GM11168 (cell line): ENCODE results near the gene COL9A3.

Experiments used
- in situ Hi-C: fragments of 300-500 bp; cut with MboI; formaldehyde crosslinking; loops from one replicate; pipeline ENCODE4 v1.12.0; 2022; ENCODE audit warnings: low sequenced_read_pairs; ENCODE audit not compliant: unreplicated experiment

Gene COL9A3

GRCh38 chr20:62808211-62808865 lies 8.5 kb upstream of the COL9A3 start:
- in situ Hi-C loops = no loop called here

DNA sequence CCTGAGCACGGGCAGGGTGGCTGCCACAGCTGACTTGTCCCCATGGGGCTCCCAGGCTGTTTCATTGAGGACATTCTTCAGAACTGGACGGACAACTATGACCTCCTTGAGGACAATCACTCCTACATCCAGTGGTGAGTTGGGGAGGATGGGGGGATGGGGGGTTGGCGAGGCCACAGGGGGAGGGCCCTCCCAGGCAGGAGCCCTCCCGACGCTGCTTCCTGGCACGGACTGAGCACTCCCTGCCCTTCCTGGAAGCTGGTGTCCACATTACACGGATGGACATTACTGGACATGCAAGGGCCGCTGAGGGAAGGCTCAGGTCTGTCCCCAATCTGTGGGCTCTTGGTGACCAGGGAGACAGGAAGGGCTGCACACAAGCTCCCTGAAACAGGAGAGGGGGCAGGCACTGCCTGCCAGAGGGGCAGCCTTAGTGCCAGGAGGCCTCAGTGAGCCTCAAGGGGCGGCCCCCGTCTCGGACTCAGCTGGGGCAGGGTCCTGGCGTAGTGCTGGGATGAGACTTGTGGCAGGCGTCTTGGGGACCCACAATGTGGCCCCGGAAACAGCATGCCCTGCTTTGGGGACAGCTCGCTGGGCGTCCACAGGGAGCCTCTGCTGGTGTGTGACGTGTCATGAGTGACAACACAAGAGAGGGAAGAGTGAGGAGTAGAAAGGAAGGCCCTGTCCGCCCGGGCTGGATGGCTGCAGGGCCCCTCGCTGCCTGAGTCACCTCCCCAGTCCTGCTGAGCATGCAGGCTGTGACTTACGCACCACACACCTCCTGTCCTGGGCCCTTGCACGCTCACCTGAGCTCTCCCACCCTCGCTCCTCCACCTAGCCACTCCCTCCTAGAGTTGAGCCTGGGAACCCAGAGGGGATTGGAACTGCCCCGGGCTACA lies 7.1 kb upstream of the COL9A3 start:
- in situ Hi-C loops = no loop called here

DNA sequence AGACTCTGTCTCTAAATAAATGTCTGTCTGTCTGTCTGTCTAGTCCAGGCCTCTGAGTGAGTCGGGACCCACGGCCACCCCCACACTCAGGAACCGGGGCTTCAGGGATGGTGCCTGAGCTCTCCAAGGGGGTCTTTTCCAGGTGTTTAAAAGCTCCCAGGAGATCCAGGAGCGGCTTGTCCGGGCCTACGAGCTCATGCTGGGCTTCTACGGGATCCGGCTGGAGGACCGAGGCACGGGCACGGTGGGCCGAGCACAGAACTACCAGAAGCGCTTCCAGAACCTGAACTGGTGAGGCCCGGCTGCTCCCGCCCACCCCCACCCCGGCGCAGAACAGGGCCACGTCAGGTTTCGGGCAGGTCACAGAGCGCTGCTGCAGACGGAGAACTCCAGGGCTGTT lies 5.5 kb upstream of the COL9A3 start:
- in situ Hi-C loops = no loop called here

GRCh38 chr20:62811720-62812119 lies 5.1 kb upstream of the COL9A3 start:
- in situ Hi-C loops = no loop called here

GRCh38 chr20:62812181-62812906 lies 4.5 kb upstream of the COL9A3 start:
- in situ Hi-C loops = no loop called here

DNA sequence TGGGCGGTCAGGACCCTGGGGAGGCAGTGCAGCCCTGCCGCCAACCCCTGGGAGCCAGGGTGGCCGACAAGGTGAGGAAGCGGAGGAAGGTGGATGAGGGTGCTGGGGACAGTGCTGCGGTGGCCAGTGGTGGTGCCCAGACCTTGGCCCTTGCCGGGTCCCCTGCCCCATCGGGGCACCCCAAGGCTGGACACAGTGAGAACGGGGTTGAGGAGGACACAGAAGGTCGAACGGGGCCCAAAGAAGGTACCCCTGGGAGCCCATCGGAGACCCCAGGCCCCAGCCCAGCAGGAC lies 4.0 kb upstream of the COL9A3 start:
- in situ Hi-C loops = no loop called here

- in situ Hi-C loops = no loop called here
Observed at GRCh38 chr20:62813588-62813987, 3.3 kb upstream of the COL9A3 start.

- in situ Hi-C loops = no loop called here
Observed at GRCh38 chr20:62814060-62814708, 2.7 kb upstream of the COL9A3 start.

DNA sequence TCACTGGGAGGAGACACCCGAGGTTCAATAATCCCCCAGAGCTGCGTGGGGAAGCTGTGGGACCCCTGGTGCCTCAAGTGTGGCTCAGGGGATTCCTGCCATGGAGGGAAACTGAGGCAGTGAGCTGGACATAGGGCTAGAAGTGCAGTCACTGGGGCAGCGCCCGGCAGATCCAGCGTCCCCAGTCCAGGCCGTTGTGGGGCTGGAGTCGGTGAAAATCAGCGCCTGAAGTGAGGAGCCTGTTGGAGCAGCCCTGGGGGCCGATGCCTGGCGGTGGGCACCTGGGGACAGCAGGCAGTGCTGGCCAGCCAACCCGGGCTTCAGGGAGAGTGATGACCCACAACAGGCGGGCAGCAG lies 2.2 kb upstream of the COL9A3 start:
- in situ Hi-C loops = no loop called here

- in situ Hi-C loops = no loop called here
Observed at GRCh38 chr20:62815066-62815991, 1.5 kb upstream of the COL9A3 start.

DNA sequence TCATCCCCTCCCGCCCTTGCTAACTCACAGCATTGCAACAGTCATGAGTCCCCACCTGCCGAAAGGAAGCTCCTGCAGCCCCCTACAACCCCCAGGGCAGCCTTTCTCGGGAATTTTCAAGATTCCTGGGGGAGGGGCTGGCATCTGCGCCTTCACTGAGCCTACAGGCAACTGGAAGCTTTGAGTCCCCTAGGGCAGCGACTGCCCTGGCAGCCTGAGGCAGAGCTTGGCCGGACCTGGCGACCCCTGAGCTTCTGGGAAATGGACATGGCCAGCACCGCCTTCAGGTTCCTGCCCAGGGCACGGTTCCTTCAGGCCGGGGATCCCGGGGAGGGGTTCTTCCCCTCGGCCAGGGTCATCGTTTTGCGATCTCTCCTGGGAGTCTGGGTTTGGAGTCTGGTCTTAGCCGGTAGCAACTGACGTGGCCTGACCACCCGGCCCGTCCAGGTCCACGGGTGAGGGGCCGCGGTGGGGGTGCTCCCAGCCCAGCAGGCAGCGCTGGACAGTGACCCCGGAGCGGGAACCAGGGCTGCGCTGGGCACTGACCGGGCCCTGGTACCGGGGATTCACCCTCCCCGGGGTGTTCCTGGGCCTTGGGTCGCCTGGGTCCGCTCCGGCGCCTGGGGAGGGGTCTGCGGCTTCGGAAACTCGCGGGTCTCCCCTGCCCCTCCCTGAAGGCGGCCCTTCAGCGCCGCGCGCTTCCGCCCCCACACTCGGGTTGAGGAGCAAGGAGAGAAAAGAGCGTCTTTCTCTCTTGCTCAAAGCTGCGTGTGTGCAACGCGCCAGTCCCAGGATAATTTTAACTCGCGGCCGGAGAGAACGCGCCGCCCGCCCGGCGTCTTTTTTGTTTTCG lies 593 bp upstream of the COL9A3 start:
- in situ Hi-C loops = no loop called here

- in situ Hi-C loops = no loop called here
Observed at GRCh38 chr20:62817975-62818591, 1.2 kb downstream of the COL9A3 start.

GRCh38 chr20:62818592-62819493 lies 2.0 kb downstream of the COL9A3 start:
- in situ Hi-C loops = no loop called here

DNA sequence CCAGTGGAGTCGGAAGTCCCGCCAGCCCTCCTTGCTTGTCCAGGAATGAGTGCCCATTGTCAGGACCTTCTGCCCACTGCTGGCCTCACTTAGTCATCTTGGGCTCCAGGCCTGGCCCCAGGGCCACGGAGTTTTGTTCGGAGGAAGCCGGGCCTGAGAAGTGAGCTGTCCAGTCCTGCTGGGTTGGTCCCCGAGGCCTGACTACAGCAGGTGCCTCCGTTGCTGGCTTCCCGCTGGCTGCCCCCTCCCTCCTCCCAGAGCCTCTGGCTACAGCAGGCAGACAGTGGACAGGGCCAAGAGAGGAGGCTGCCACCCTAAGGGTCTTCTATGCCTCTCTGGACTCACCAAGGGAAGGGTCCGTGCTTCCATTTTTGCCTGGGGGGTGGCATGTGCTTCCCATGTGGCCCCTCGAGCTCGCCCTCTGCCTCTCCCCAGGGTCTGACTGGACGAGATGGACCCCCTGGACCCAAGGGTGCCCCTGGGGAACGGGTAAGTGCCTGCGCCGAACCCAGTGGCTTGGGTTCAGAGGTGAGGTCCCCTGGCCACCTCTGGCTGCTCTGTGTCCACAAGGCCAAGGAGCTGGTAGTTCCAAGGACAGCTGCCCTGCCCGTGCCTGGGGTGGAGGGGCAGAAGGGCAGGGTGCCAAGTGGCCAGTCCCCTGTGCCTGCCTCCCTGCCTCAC lies 2.8 kb downstream of the COL9A3 start:
- in situ Hi-C loops = no loop called here

- in situ Hi-C loops = no loop called here
Observed at GRCh38 chr20:62820208-62820961, 3.5 kb downstream of the COL9A3 start.
